ENCODE results near the gene SLC66A2.
"Not testable (repeated sequence)": the region's sequence is repeated elsewhere in the genome, so short reads cannot be mapped to it uniquely, and the experiment has no call there.

SLC66A2 gene

GRCh38 chr18:79883461-79884293 is 67.8 kb downstream of the SLC66A2 start:
- no peak for DNase-seq (ENCODE audit: extremely low read depth in 1 of 2, low read depth in 1 of 2)

- DNase-seq (ENCODE audit: extremely low read depth in 1 of 2, low read depth in 1 of 2) = no peak
These were observed 68.8 kb downstream of the SLC66A2 start for GRCh38 chr18:79882522-79883241.

GRCh38 chr18:79881695-79882094 is 69.8 kb downstream of the SLC66A2 start:
- DNase-seq (ENCODE audit: extremely low read depth in 1 of 2, low read depth in 1 of 2) = no peak

GRCh38 chr18:79879566-79879965 is 71.9 kb downstream of the SLC66A2 start:
- DNase-seq (ENCODE audit: extremely low read depth in 1 of 2, low read depth in 1 of 2) = no peak

GRCh38 chr18:79878741-79879378 is 72.6 kb downstream of the SLC66A2 start:
- no peak for DNase-seq (ENCODE audit: extremely low read depth in 1 of 2, low read depth in 1 of 2)

- DNase-seq (ENCODE audit: extremely low read depth in 1 of 2, low read depth in 1 of 2) = not testable (repeated sequence)
These were observed 73.2 kb downstream of the SLC66A2 start for GRCh38 chr18:79878246-79878645.

GRCh38 chr18:79877163-79878091 is 74.0 kb downstream of the SLC66A2 start:
- no peak for DNase-seq (ENCODE audit: extremely low read depth in 1 of 2, low read depth in 1 of 2)

GRCh38 chr18:79876497-79876896 is 75.0 kb downstream of the SLC66A2 start:
- DNase-seq (ENCODE audit: extremely low read depth in 1 of 2, low read depth in 1 of 2) = no peak

GRCh38 chr18:79875931-79876461 is 75.5 kb downstream of the SLC66A2 start:
- no peak for DNase-seq (ENCODE audit: extremely low read depth in 1 of 2, low read depth in 1 of 2)

GRCh38 chr18:79875531-79875919 is 75.9 kb downstream of the SLC66A2 start:
- no peak for DNase-seq (ENCODE audit: extremely low read depth in 1 of 2, low read depth in 1 of 2)

- DNase-seq (ENCODE audit: extremely low read depth in 1 of 2, low read depth in 1 of 2) = no peak
These were observed 76.6 kb downstream of the SLC66A2 start for GRCh38 chr18:79874553-79875530.

- no peak for DNase-seq (ENCODE audit: extremely low read depth in 1 of 2, low read depth in 1 of 2)
These were observed 77.9 kb downstream of the SLC66A2 start for GRCh38 chr18:79873449-79874110.

GRCh38 chr18:79872527-79873444 is 78.7 kb downstream of the SLC66A2 start:
- no peak for DNase-seq (ENCODE audit: extremely low read depth in 1 of 2, low read depth in 1 of 2)

GRCh38 chr18:79871481-79872091 is 79.9 kb downstream of the SLC66A2 start:
- DNase-seq (ENCODE audit: extremely low read depth in 1 of 2, low read depth in 1 of 2) = no peak

- no peak for DNase-seq (ENCODE audit: extremely low read depth in 1 of 2, low read depth in 1 of 2)
These were observed 80.4 kb downstream of the SLC66A2 start for GRCh38 chr18:79871026-79871390.

GRCh38 chr18:79870301-79871025 is 81.0 kb downstream of the SLC66A2 start:
- no peak for DNase-seq (ENCODE audit: extremely low read depth in 1 of 2, low read depth in 1 of 2)

All from stimulated activated CD8-positive, alpha-beta memory T cell treated with anti-CD3 and anti-CD28 coated beads, Interleukin-7, amount 100 ng/mL, for 48 hours (primary cell).